Cerebellar cortex (tissue), 1 donor: ENCODE measurements around the gene GTPBP10.
"Not testable (repeated sequence)": the region's sequence is repeated elsewhere in the genome, so short reads cannot be mapped to it uniquely, and the experiment has no call there.

ENCODE experiments used
- DNase-seq: peaks from one replicate; pipeline ENCODE4 v3.0.0-alpha.2; 2015; ENCODE audit warnings: low spot score

GTPBP10 gene

GRCh38 chr7:90346336-90347125, at the start of gene GTPBP10:
Gene GTPBP10 (plus strand): TSS chr7:90346716. CDS start chr7:90346742, 26 bp downstream.
- DNase-seq: peak; percentile 95

GRCh38 chr7:90298145-90299038, 48.1 kb upstream of the GTPBP10 start:
- peak; percentile 29 for DNase-seq

GRCh38 chr7:90303241-90303640, 43.3 kb upstream of the GTPBP10 start:
- no peak for DNase-seq

- DNase-seq: no peak
Observed at GRCh38 chr7:90309872-90310271, 36.6 kb upstream of the GTPBP10 start.

- no peak for DNase-seq
Observed at GRCh38 chr7:90311175-90311574, 35.3 kb upstream of the GTPBP10 start.

- DNase-seq: peak; percentile 15
Observed at GRCh38 chr7:90312745-90313144, 33.8 kb upstream of the GTPBP10 start.

GRCh38 chr7:90313907-90314306, 32.6 kb upstream of the GTPBP10 start:
- no peak for DNase-seq

GRCh38 chr7:90320014-90320413, 26.5 kb upstream of the GTPBP10 start:
- DNase-seq: no peak

GRCh38 chr7:90320418-90320800, 26.1 kb upstream of the GTPBP10 start:
- no peak for DNase-seq

GRCh38 chr7:90320801-90321494, 25.6 kb upstream of the GTPBP10 start, which contains the start of gene FAM237B:
Gene FAM237B (minus strand): TSS chr7:90321304. CDS start chr7:90319748, 1,556 bp downstream.
- DNase-seq: no peak

- DNase-seq: no peak
Observed at GRCh38 chr7:90322837-90323236, 23.7 kb upstream of the GTPBP10 start.

GRCh38 chr7:90326500-90326899, 20.0 kb upstream of the GTPBP10 start:
- no peak for DNase-seq

- no peak for DNase-seq
Observed at GRCh38 chr7:90334193-90334843, 12.2 kb upstream of the GTPBP10 start.

- DNase-seq: not testable (repeated sequence)
Observed at GRCh38 chr7:90334926-90335325, 11.6 kb upstream of the GTPBP10 start.

- DNase-seq: no peak
Observed at GRCh38 chr7:90337106-90337505, 9.4 kb upstream of the GTPBP10 start.

GRCh38 chr7:90345016-90345415, 1.5 kb upstream of the GTPBP10 start:
- DNase-seq: no peak

- peak; percentile 56 for DNase-seq
Observed at GRCh38 chr7:90345595-90346335, 751 bp upstream of the GTPBP10 start.

GRCh38 chr7:90347759-90348158, 1.2 kb downstream of the GTPBP10 start:
- no peak for DNase-seq

GRCh38 chr7:90349305-90349704, 2.8 kb downstream of the GTPBP10 start:
- DNase-seq: no peak

- not testable (repeated sequence) for DNase-seq
Observed at GRCh38 chr7:90350032-90350431, 3.5 kb downstream of the GTPBP10 start.

- DNase-seq: no peak
Observed at GRCh38 chr7:90351987-90352386, 5.5 kb downstream of the GTPBP10 start.
